Right renal pelvis (tissue), 4 donors: ENCODE data around the gene HEMK1. TPM values are rescaled to one million over a fixed set of nuclear protein-coding genes. Genes with fewer than 3 reads are reported as not detected.

Source experiments
- DNase-seq, 4 donors: peaks; one replicate each; pipeline ENCODE4 v3.0.0-alpha.2; 2013; ENCODE audit warnings: low read depth in 4 of 4, low spot score in 3 of 4, missing footprints in 1 of 4
- polyA plus RNA-seq, 4 donors: library from polyadenylated mRNA; unstranded; fragments of 120-200 nt; gene quantifications; one replicate each; pipeline ENCODE4 v1.2.1, GENCODE V29; 2013; ENCODE audit not compliant: insufficient read length in 4 of 4

HEMK1 gene
- polyA plus RNA-seq, 4 donors, result 21.9 to 27.6 (median 23.4) TPM

GRCh38 chr3:50572801-50573371 lies 3.6 kb downstream of the HEMK1 start:
- DNase-seq, result no peak

- DNase-seq, result no peak
Measured at GRCh38 chr3:50573566-50574443, 4.5 kb downstream of the HEMK1 start.

GRCh38 chr3:50574444-50574831 lies 5.1 kb downstream of the HEMK1 start:
- DNase-seq, result no peak

GRCh38 chr3:50575372-50575771 lies 6.0 kb downstream of the HEMK1 start:
- DNase-seq, result no peak

GRCh38 chr3:50577348-50577747 lies 8.0 kb downstream of the HEMK1 start:
- no peak for DNase-seq

- DNase-seq, result no peak
Measured at GRCh38 chr3:50580683-50581458, 11.5 kb downstream of the HEMK1 start.

- no peak for DNase-seq
Measured at GRCh38 chr3:50581459-50581842, 12.1 kb downstream of the HEMK1 start.

- no peak for DNase-seq
Measured at GRCh38 chr3:50582083-50582482, 12.8 kb downstream of the HEMK1 start.

GRCh38 chr3:50583897-50584296 lies 14.6 kb downstream of the HEMK1 start:
- no peak for DNase-seq

- DNase-seq, result no peak
Measured at GRCh38 chr3:50584391-50584790, 15.1 kb downstream of the HEMK1 start.

- DNase-seq, result no peak
Measured at GRCh38 chr3:50585919-50586762, 16.8 kb downstream of the HEMK1 start.

- DNase-seq, result no peak
Measured at GRCh38 chr3:50586763-50587070, 17.4 kb downstream of the HEMK1 start.

- DNase-seq, result no peak
Measured at GRCh38 chr3:50587373-50587772, 18.1 kb downstream of the HEMK1 start.

- DNase-seq, result no peak
Measured at GRCh38 chr3:50587806-50588758, 18.8 kb downstream of the HEMK1 start.

GRCh38 chr3:50588759-50589433 lies 19.6 kb downstream of the HEMK1 start:
- no peak for DNase-seq

GRCh38 chr3:50591196-50591741 lies 21.9 kb downstream of the HEMK1 start:
- no peak for DNase-seq

- DNase-seq, result no peak
Measured at GRCh38 chr3:50592568-50592967, 23.2 kb downstream of the HEMK1 start.

GRCh38 chr3:50594253-50594785 lies 25.0 kb downstream of the HEMK1 start:
- DNase-seq, result no peak
